Right lobe of liver (tissue), 6 donors: ENCODE results near the gene LIN54. TPM values are rescaled to one million over a fixed set of nuclear protein-coding genes. Genes with fewer than 3 reads are reported as not detected.

ENCODE experiments used
- ATAC-seq, 4 donors: fragments of 200-7000 bp; cut with Tn5 transposase; one replicate each; pipeline ENCODE4 v1.9.1; 2020; ENCODE audit warnings: mild to moderate bottlenecking in 4 of 4, moderate library complexity in 4 of 4
- DNase-seq, 3 donors: peaks; one replicate each; pipeline ENCODE4 v3.0.0-alpha.2; 2020
- H3K27ac ChIP-seq, 3 donors: fragments of 200-600 bp; one replicate each; pipeline ENCODE4 v1.8.0; 2022
- H3K27me3 ChIP-seq, 2 donors: fragments of 200-600 bp; one replicate each; pipeline ENCODE4 v1.8.0; 2022
- H3K36me3 ChIP-seq, 4 donors: fragments of 200-600 bp; sonication (generic) in 1 of 4; one replicate each; pipeline versions ENCODE4 v1.5.1 to v1.8.0; 2017 to 2022; ENCODE audit warnings: control low read depth in 1 of 4
- H3K4me1 ChIP-seq, 4 donors: fragments of 200-600 bp; sonication (generic) in 1 of 4; one replicate each; pipeline versions ENCODE4 v1.5.1 to v1.8.0; 2017 to 2022; ENCODE audit warnings: control low read depth in 1 of 4
- H3K4me3 ChIP-seq, 3 donors: fragments of 200-600 bp; one replicate each; pipeline ENCODE4 v1.8.0; 2022
- H3K9me3 ChIP-seq, 4 donors: fragments of 200-600 bp; sonication (generic) in 1 of 4; one replicate each; pipeline versions ENCODE4 v1.5.1 to v1.8.0; 2017 to 2022; ENCODE audit warnings: control low read depth in 1 of 4
- CTCF ChIP-seq, 4 donors: fragments of 200-600 bp in 3 of 4; fragments of 450-650 bp in 1 of 4; IDR thresholded peaks; one replicate each; pipeline versions ENCODE4 v1.5.1 to v1.8.0; 2016 to 2022; ENCODE audit warnings: antibody characterized with exemption in 4 of 4, mild to moderate bottlenecking in 2 of 4
- POLR2A ChIP-seq: fragments of 450-650 bp; IDR thresholded peaks from one replicate; pipeline ENCODE4 v1.6.1; 2017; ENCODE audit warnings: antibody characterized with exemption, mild to moderate bottlenecking
- WGBS: methylation state at CpG from one replicate; pipeline ENCODE4 v1.1.6; 2018; ENCODE audit warnings: low coverage, low lambda C conversion rate; ENCODE audit not compliant: insufficient coverage; ENCODE audit errors: missing lambda C conversion rate; 5-methylcytosine and 5-hydroxymethylcytosine counted together
- intact Hi-C, 2 donors: fragments of 100-400 bp; cut with DNase I; formaldehyde crosslinking; loops; one replicate each; pipeline versions ENCODE4 v1.11.2 to v1.14.1; 2022
- total RNA-seq, 6 experiments: library from RNA; depleted of rRNA in 2 of 6; stranded (reverse); fragments of >200 nt in 2 of 6; fragmentation: NEBNext Ultra II Directional in 3 of 6; extraction: Animal tissue kit (Norgen Biotek cat#: 25700) in 3 of 6; gene quantifications; one replicate each; pipeline versions ENCODE4 v1.1.0 to v1.2.4, GENCODE V29; 2016 to 2023
- donor health status: DM: no; HTN: yes; CAD: no.
- donor health status: DM: no; HTN: no; CAD: no.
- donor health status: DM: no; HTN: no; CAD: no.
- donor health status: DM: no; HTN: yes; CAD: no.
- donor health status: DM: no; HTN: yes; CAD: no.

The LIN54 gene
- total RNA-seq, 6 experiments from 2014 or later = 5.4 to 8.1 (median 6.0) TPM

- no peaks in the 10 kb centered on the region for H3K27me3 ChIP-seq
- DNase-seq (no peak), ATAC-seq (no peak)
- no peaks in the 10 kb centered on the region for H3K9me3 ChIP-seq
- peaks cover 0 to 8% (median 0%) of the 10 kb centered on the region in 4 donors for H3K36me3 ChIP-seq
- H3K4me1 ChIP-seq = peaks cover 0 to 16% (median 6%) of the 10 kb centered on the region in 4 donors
- H3K27ac ChIP-seq = peak overlapping the region; percentile 97
- H3K4me3 ChIP-seq = peak overlapping the region; percentile 58 to 73 (median 71)
- 2% methylated on average over 4 of the region's 4 CpGs for WGBS
- TF ChIP-seq CTCF (IDR thresholded peaks at IDR 0.05) (no peak), POLR2A (no peak)
- intact Hi-C loops = loop anchor here in 1 of 2 donors (10.0 kb wide), 1 partner anchor 105 kb away; no protein-coding TSS in a partner anchor
Measured at GRCh38 chr4:82899374-82900065, 111.1 kb downstream of the LIN54 start.

- DNase-seq (no peak), ATAC-seq (no peak)
- no peaks in the 10 kb centered on the region for H3K9me3 ChIP-seq
- peaks cover 0 to 15% (median 0%) of the 10 kb centered on the region in 4 donors for H3K36me3 ChIP-seq
- H3K4me1 ChIP-seq = peaks cover 0 to 16% (median 6%) of the 10 kb centered on the region in 4 donors
- H3K4me3 ChIP-seq = peak overlapping the region in 2 of 3 donors; percentile 71 to 73
- WGBS = 49% methylated on average over 7 of the region's 7 CpGs
- H3K27me3 ChIP-seq = no peaks in the 10 kb centered on the region
- intact Hi-C loops = no loop called here
- no peak for TF ChIP-seq POLR2A
- peak in 3 of 4 donors; percentile 31 to 32 (median 31) for TF ChIP-seq CTCF (IDR thresholded peaks at IDR 0.05)
- peak overlapping the region; percentile 50 to 97 (median 97) for H3K27ac ChIP-seq
Measured at GRCh38 chr4:82898322-82899243, 112.0 kb downstream of the LIN54 start.

- Histone ChIP-seq H3K27ac (no peak overlapping the region), H3K36me3 (peaks cover 0 to 15% (median 0%) of the 10 kb centered on the region in 4 donors), H3K9me3 (no peaks in the 10 kb centered on the region), H3K4me1 (peaks cover 0 to 30% (median 11%) of the 10 kb centered on the region in 4 donors), H3K4me3 (no peak overlapping the region), H3K27me3 (no peaks in the 10 kb centered on the region)
- TF ChIP-seq POLR2A (no peak), CTCF (IDR thresholded peaks at IDR 0.05) (no peak)
- ATAC-seq (no peak), DNase-seq (no peak)
- intact Hi-C loops = no loop called here
- 88% methylated on average over 1 of the region's 1 CpG for WGBS
Measured at GRCh38 chr4:82896755-82897154, 113.9 kb downstream of the LIN54 start.

GRCh38 chr4:82893942-82894341, 116.7 kb downstream of the LIN54 start:
- Histone ChIP-seq H3K27me3 (no peaks in the 10 kb centered on the region), H3K4me1 (peaks cover 0 to 34% (median 11%) of the 10 kb centered on the region in 4 donors)
- ATAC-seq = no peak

More at GRCh38 chr4:82893942-82894341, 116.7 kb downstream of the LIN54 start:
- H3K36me3 ChIP-seq = peaks cover 0 to 15% (median 0%) of the 10 kb centered on the region in 4 donors
- no peak overlapping the region for H3K27ac ChIP-seq
- WGBS = 60% methylated on average over 3 of the region's 3 CpGs
- no peak for DNase-seq
- TF ChIP-seq CTCF (IDR thresholded peaks at IDR 0.05) = no peak
- TF ChIP-seq POLR2A = no peak
- intact Hi-C loops = no loop called here
- no peaks in the 10 kb centered on the region for H3K9me3 ChIP-seq
- no peak overlapping the region for H3K4me3 ChIP-seq
